Esophagus squamous epithelium (tissue), 4 donors: ENCODE results near the gene TMEM272.

Experiments used
- POLR2A ChIP-seq, 4 donors: fragments of 450-650 bp; IDR thresholded peaks; one replicate each; pipeline ENCODE4 v1.6.1; 2017; ENCODE audit warnings: antibody characterized with exemption in 4 of 4, mild to moderate bottlenecking in 4 of 4, moderate library complexity in 3 of 4
- TF ChIP-seq, protein P1 (sequence below), 6 experiments: fragments of 450-650 bp in 4 of 6; fragments of 200-600 bp in 2 of 6; sonication (generic) in 2 of 6; IDR thresholded peaks; one replicate each; pipeline ENCODE4 v1.5.1; 2016 to 2019; ENCODE audit warnings: antibody characterized with exemption in 6 of 6, mild to moderate bottlenecking in 4 of 6, moderate library complexity in 4 of 6

DNA sequence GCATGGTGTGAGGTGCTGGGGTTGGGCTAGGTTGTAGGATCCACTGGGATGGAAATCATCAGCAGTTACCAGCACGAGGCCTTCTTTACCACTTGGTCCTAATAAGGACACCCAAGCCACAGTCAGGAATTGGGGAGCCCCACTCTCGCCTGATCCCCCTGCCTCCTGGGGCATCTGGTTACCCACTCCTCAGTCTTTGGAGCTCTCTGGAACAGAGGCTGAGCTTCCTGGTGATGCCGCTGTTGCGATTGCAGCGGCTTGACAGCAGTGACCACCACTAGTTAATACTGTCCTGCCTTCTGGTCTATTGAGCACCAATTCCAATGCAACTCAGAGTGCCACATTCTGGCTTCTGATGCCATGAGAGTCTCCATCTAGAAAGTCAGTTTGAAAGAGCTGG, 13.5 kb downstream of the TMEM272 start:
- TF ChIP-seq, protein P1, sequence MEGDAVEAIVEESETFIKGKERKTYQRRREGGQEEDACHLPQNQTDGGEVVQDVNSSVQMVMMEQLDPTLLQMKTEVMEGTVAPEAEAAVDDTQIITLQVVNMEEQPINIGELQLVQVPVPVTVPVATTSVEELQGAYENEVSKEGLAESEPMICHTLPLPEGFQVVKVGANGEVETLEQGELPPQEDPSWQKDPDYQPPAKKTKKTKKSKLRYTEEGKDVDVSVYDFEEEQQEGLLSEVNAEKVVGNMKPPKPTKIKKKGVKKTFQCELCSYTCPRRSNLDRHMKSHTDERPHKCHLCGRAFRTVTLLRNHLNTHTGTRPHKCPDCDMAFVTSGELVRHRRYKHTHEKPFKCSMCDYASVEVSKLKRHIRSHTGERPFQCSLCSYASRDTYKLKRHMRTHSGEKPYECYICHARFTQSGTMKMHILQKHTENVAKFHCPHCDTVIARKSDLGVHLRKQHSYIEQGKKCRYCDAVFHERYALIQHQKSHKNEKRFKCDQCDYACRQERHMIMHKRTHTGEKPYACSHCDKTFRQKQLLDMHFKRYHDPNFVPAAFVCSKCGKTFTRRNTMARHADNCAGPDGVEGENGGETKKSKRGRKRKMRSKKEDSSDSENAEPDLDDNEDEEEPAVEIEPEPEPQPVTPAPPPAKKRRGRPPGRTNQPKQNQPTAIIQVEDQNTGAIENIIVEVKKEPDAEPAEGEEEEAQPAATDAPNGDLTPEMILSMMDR (IDR thresholded peaks at IDR 0.05): no peak
- TF ChIP-seq POLR2A (IDR thresholded peaks at IDR 0.05): no peak
